Measurements from ENCODE around the gene OR1K1.

Gene OR1K1

GRCh38 chr9:122846371-122846940 lies 46.5 kb downstream of the OR1K1 start:
- in situ Hi-C loops (cut with MboI; ENCODE audit: low sequenced_read_pairs, unreplicated experiment) = no loop called here
- no peak for TF ChIP-seq CTCF (IDR thresholded peaks at IDR 0.05; ENCODE audit: borderline replicate concordance, control extremely low read depth, extremely low read depth, insufficient read depth, missing control alignments)
- DNase-seq (ENCODE audit: low spot score) = no peak

GRCh38 chr9:122848256-122848943 lies 48.5 kb downstream of the OR1K1 start:
- in situ Hi-C loops (cut with MboI; ENCODE audit: low sequenced_read_pairs, unreplicated experiment) = no loop called here
- DNase-seq (ENCODE audit: low spot score) = no peak
- no peak for TF ChIP-seq CTCF (IDR thresholded peaks at IDR 0.05; ENCODE audit: borderline replicate concordance, control extremely low read depth, extremely low read depth, insufficient read depth, missing control alignments)

Measured in GM13976 (cell line).